Ascending aorta (tissue), 2 donors: ENCODE measurements around the gene OVCA2. TPM values are rescaled to one million over a fixed set of nuclear protein-coding genes. Genes with fewer than 3 reads are reported as not detected.
A peak's percentile ranks its signal among the peaks of the same experiment; 100 is the strongest.

Experiments used
- DNase-seq, 2 donors: peaks; one replicate each; pipeline ENCODE4 v3.0.0-alpha.2; 2019; ENCODE audit warnings: low spot score in 2 of 2
- H3K27ac ChIP-seq, 2 donors: fragments of 200-600 bp; sonication (generic); one replicate each; pipeline ENCODE4 v1.5.1; 2016 to 2017; ENCODE audit warnings: mild to moderate bottlenecking in 1 of 2
- H3K27me3 ChIP-seq: fragments of 200-600 bp; sonication (generic); one replicate; pipeline ENCODE4 v1.5.1; 2017
- H3K36me3 ChIP-seq, 2 donors: fragments of 200-600 bp; sonication (generic); one replicate each; pipeline ENCODE4 v1.5.1; 2016
- H3K4me1 ChIP-seq, 2 donors: fragments of 200-600 bp; sonication (generic); one replicate each; pipeline ENCODE4 v1.5.1; 2016 to 2017; ENCODE audit warnings: mild to moderate bottlenecking in 1 of 2
- H3K4me3 ChIP-seq, 2 donors: fragments of 200-600 bp; sonication (generic); one replicate each; pipeline ENCODE4 v1.5.1; 2016 to 2017; ENCODE audit warnings: mild to moderate bottlenecking in 1 of 2
- H3K9me3 ChIP-seq, 2 donors: fragments of 200-600 bp; sonication (generic); one replicate each; pipeline ENCODE4 v1.5.1; 2016
- CTCF ChIP-seq, 3 experiments: fragments of 200-600 bp in 2 of 3; fragments of 450-650 bp in 1 of 3; sonication (generic) in 2 of 3; IDR thresholded peaks; one replicate each; pipeline ENCODE4 v1.5.1; 2016 to 2019; ENCODE audit warnings: antibody characterized with exemption in 3 of 3, mild to moderate bottlenecking in 1 of 3, moderate library complexity in 1 of 3
- intact Hi-C: fragments of 100-400 bp; cut with DNase I; formaldehyde crosslinking; loops from one replicate; pipeline ENCODE4 v1.15.1; 2023
- total RNA-seq: library from RNA; depleted of rRNA; stranded (reverse); fragments of >200 nt; gene quantifications from one replicate; pipeline ENCODE4 v1.1.0, GENCODE V29; 2016

Gene OVCA2
- total RNA-seq, 1 donor from 2014 or later, result 71.3 TPM

- intact Hi-C loops, result no loop called here
- Histone ChIP-seq H3K27me3 (no peaks in the 10 kb centered on the region), H3K4me1 (peaks cover 0 to 15% of the 10 kb centered on the region in 2 donors), H3K4me3 (no peak overlapping the region), H3K36me3 (no peaks in the 10 kb centered on the region), H3K9me3 (no peaks in the 10 kb centered on the region), H3K27ac (no peak overlapping the region)
- DNase-seq, result no peak
- no peak for TF ChIP-seq CTCF (IDR thresholded peaks at IDR 0.05)
Measured at GRCh38 chr17:2018716-2019510, 22.9 kb upstream of the OVCA2 start.

DNA sequence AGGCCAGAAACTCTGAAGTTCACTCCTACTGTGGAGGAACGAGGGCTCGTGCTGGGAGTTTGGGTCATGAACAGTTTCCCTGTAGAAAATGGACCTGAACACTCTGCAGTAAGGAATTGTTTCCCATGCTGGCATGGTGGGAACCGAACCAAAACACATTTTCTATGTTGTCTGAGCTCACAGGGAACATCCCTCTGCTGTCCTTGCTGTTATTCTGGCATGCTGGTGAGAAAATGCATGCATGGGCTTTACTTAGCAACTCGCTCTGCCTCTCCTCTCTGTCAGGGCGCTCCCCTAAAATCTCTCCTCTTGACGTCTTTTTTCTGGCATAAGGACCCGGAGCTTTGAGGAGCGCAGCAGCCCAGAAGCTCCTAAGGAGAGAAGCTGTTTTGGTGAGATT, 22.1 kb upstream of the OVCA2 start:
- intact Hi-C loops, result no loop called here
- no peaks in the 10 kb centered on the region for H3K27me3 ChIP-seq

GRCh38 chr17:2020721-2021120, 21.1 kb upstream of the OVCA2 start:
- Histone ChIP-seq H3K9me3 (no peaks in the 10 kb centered on the region), H3K36me3 (no peaks in the 10 kb centered on the region), H3K4me3 (no peak overlapping the region), H3K4me1 (peaks cover 0 to 15% of the 10 kb centered on the region in 2 donors), H3K27me3 (no peaks in the 10 kb centered on the region), H3K27ac (no peak overlapping the region)
- TF ChIP-seq CTCF (IDR thresholded peaks at IDR 0.05), result no peak
- intact Hi-C loops, result no loop called here
- DNase-seq, result no peak

More for the DNA sequence above, 22.1 kb upstream of the OVCA2 start:
- Histone ChIP-seq H3K9me3 (no peaks in the 10 kb centered on the region), H3K4me1 (peaks cover 0 to 15% of the 10 kb centered on the region in 2 donors), H3K27ac (no peak overlapping the region), H3K36me3 (no peaks in the 10 kb centered on the region), H3K4me3 (no peak overlapping the region)
- no peak for TF ChIP-seq CTCF (IDR thresholded peaks at IDR 0.05)
- DNase-seq, result no peak

- Histone ChIP-seq H3K27ac (no peak overlapping the region), H3K9me3 (no peaks in the 10 kb centered on the region), H3K36me3 (no peaks in the 10 kb centered on the region), H3K27me3 (no peaks in the 10 kb centered on the region), H3K4me1 (peaks cover 0 to 17% of the 10 kb centered on the region in 2 donors), H3K4me3 (peak overlapping the region in 1 of 2 donors; percentile 64)
- DNase-seq, result no peak
- TF ChIP-seq CTCF (IDR thresholded peaks at IDR 0.05), result no peak
- intact Hi-C loops, result no loop called here
Measured at GRCh38 chr17:2022647-2023240, 19.1 kb upstream of the OVCA2 start.

DNA sequence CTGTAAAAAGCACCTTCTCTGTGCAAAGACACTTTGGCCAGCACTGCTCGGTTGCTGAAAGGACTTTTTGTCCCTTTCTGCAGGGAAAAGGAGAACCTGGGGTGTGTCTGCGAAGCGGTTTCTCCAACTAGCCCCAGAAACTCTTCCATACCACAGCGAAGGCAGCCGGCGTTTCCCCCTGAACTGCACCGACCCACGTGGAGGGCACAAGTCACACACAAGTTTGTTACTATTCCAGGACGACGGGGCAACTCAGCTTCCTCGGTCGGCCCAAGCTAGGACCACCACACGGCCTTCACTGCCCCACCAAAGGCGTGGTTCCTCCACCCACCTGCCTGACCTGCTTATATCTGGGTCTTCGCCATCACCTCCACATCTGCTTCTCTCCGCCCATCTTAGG, 18.6 kb upstream of the OVCA2 start:
- Histone ChIP-seq H3K4me3 (peak overlapping the region in 1 of 2 donors; percentile 64), H3K27me3 (no peaks in the 10 kb centered on the region), H3K36me3 (no peaks in the 10 kb centered on the region), H3K9me3 (no peaks in the 10 kb centered on the region), H3K4me1 (peaks cover 0 to 17% of the 10 kb centered on the region in 2 donors), H3K27ac (no peak overlapping the region)
- DNase-seq, result no peak
- intact Hi-C loops, result no loop called here
- TF ChIP-seq CTCF (IDR thresholded peaks at IDR 0.05), result no peak
